ENCODE data around the gene CAMK2B. TPM values are rescaled to one million over a fixed set of nuclear protein-coding genes. Genes with fewer than 3 reads are reported as not detected.

CAMK2B gene
- total RNA-seq, 1 experiment from 2014 or later: 0.14 TPM

- no peak for DNase-seq (ENCODE audit: low read depth)
- in situ Hi-C loops (cut with HindIII; ENCODE audit: low pct_unique_long_range_greater_than_20kb, low sequenced_read_pairs): no loop called here
These were observed 130.7 kb downstream of the CAMK2B start for GRCh38 chr7:44194562-44195145.

GRCh38 chr7:44194069-44194468 is 131.3 kb downstream of the CAMK2B start:
- peak; percentile 28 for DNase-seq (ENCODE audit: low read depth)
- in situ Hi-C loops (cut with HindIII; ENCODE audit: low pct_unique_long_range_greater_than_20kb, low sequenced_read_pairs): no loop called here

- in situ Hi-C loops (cut with HindIII; ENCODE audit: low pct_unique_long_range_greater_than_20kb, low sequenced_read_pairs): no loop called here
- DNase-seq (ENCODE audit: low read depth): no peak
These were observed 132.2 kb downstream of the CAMK2B start for GRCh38 chr7:44193011-44193802.

GRCh38 chr7:44191171-44191570 is 134.2 kb downstream of the CAMK2B start:
- in situ Hi-C loops (cut with HindIII; ENCODE audit: low pct_unique_long_range_greater_than_20kb, low sequenced_read_pairs): no loop called here
- DNase-seq (ENCODE audit: low read depth): no peak

GRCh38 chr7:44189993-44190872 is 135.2 kb downstream of the CAMK2B start:
- in situ Hi-C loops (cut with HindIII; ENCODE audit: low pct_unique_long_range_greater_than_20kb, low sequenced_read_pairs): no loop called here
- DNase-seq (ENCODE audit: low read depth): no peak

- no peak for DNase-seq (ENCODE audit: low read depth)
- in situ Hi-C loops (cut with HindIII; ENCODE audit: low pct_unique_long_range_greater_than_20kb, low sequenced_read_pairs): no loop called here
These were observed 136.0 kb downstream of the CAMK2B start, which contains the start of gene GCK for GRCh38 chr7:44189286-44189992. Gene GCK, minus strand, starts transcription at chr7:44189439. Its CDS starts 486 bp downstream, at chr7:44188953.

GRCh38 chr7:44188480-44189225 is 136.7 kb downstream of the CAMK2B start:
- in situ Hi-C loops (cut with HindIII; ENCODE audit: low pct_unique_long_range_greater_than_20kb, low sequenced_read_pairs): no loop called here
- no peak for DNase-seq (ENCODE audit: low read depth)

- in situ Hi-C loops (cut with HindIII; ENCODE audit: low pct_unique_long_range_greater_than_20kb, low sequenced_read_pairs): no loop called here
- DNase-seq (ENCODE audit: low read depth): no peak
These were observed 137.6 kb downstream of the CAMK2B start for GRCh38 chr7:44187636-44188416.

- DNase-seq (ENCODE audit: low read depth): no peak
- in situ Hi-C loops (cut with HindIII; ENCODE audit: low pct_unique_long_range_greater_than_20kb, low sequenced_read_pairs): no loop called here
These were observed 138.7 kb downstream of the CAMK2B start for GRCh38 chr7:44186736-44187135.

GRCh38 chr7:44185729-44186128 is 139.7 kb downstream of the CAMK2B start:
- no peak for DNase-seq (ENCODE audit: low read depth)
- in situ Hi-C loops (cut with HindIII; ENCODE audit: low pct_unique_long_range_greater_than_20kb, low sequenced_read_pairs): no loop called here

- in situ Hi-C loops (cut with HindIII; ENCODE audit: low pct_unique_long_range_greater_than_20kb, low sequenced_read_pairs): no loop called here
- no peak for DNase-seq (ENCODE audit: low read depth)
These were observed 140.4 kb downstream of the CAMK2B start for GRCh38 chr7:44184873-44185446.

- DNase-seq (ENCODE audit: low read depth): peak; percentile 74
- in situ Hi-C loops (cut with HindIII; ENCODE audit: low pct_unique_long_range_greater_than_20kb, low sequenced_read_pairs): no loop called here
These were observed 141.1 kb downstream of the CAMK2B start for GRCh38 chr7:44184206-44184872.

- in situ Hi-C loops (cut with HindIII; ENCODE audit: low pct_unique_long_range_greater_than_20kb, low sequenced_read_pairs): no loop called here
- no peak for DNase-seq (ENCODE audit: low read depth)
These were observed 142.0 kb downstream of the CAMK2B start for GRCh38 chr7:44183386-44183785.

GRCh38 chr7:44182827-44183226 is 142.6 kb downstream of the CAMK2B start:
- DNase-seq (ENCODE audit: low read depth): no peak
- in situ Hi-C loops (cut with HindIII; ENCODE audit: low pct_unique_long_range_greater_than_20kb, low sequenced_read_pairs): no loop called here

GRCh38 chr7:44180631-44181030 is 144.8 kb downstream of the CAMK2B start:
- in situ Hi-C loops (cut with HindIII; ENCODE audit: low pct_unique_long_range_greater_than_20kb, low sequenced_read_pairs): no loop called here
- no peak for DNase-seq (ENCODE audit: low read depth)

- no peak for DNase-seq (ENCODE audit: low read depth)
- in situ Hi-C loops (cut with HindIII; ENCODE audit: low pct_unique_long_range_greater_than_20kb, low sequenced_read_pairs): no loop called here
These were observed 147.7 kb downstream of the CAMK2B start for GRCh38 chr7:44177570-44178131.
